GM12892 (cell line): ENCODE data around the gene PPP2R5E.

Experiments used
- POLR2AphosphoS5 ChIP-seq: IDR thresholded peaks from 2 replicates; pipeline ENCODE4 v1.6.1; 2011; ENCODE audit warnings: low read depth, low read length, control low read depth
- TAF1 ChIP-seq: IDR thresholded peaks from 2 replicates; pipeline ENCODE4 v1.6.1; 2011; ENCODE audit warnings: low read depth, mild to moderate bottlenecking, control low read depth, low read length, borderline replicate concordance

GRCh38 chr14:63423889-63424288 is 119.3 kb downstream of the PPP2R5E start:
- TF ChIP-seq TAF1: no peak
- TF ChIP-seq POLR2AphosphoS5: no peak
